CD4-positive, alpha-beta T cell treated with Interleukin-1 beta for 1 hour (primary cell): ENCODE measurements around the gene ZNF462.

ENCODE experiments used
- DNase-seq, 2 donors: peaks; one replicate each; pipeline ENCODE4 v3.0.0-alpha.2; 2020 to 2022

The ZNF462 gene

DNA sequence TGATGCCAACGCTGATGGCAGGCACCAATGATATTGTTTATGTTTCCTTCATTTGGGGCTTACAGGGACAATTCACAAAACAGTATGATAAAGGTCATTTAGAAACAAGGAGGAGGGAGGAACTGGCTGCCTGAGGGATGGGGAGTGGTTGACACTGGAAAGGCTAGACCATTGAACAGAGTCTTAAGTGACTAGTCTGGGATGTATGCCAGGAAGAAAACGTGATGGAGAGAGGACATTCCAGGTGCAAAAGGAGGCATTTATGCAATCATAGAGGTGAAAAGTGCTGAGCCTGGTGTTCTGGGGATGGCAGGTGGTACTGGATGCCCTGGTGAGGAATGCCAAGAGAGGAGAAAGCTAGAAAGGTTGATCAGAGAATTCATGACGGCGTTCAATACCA is 153.4 kb downstream of the ZNF462 start:
- no peak for DNase-seq

DNA sequence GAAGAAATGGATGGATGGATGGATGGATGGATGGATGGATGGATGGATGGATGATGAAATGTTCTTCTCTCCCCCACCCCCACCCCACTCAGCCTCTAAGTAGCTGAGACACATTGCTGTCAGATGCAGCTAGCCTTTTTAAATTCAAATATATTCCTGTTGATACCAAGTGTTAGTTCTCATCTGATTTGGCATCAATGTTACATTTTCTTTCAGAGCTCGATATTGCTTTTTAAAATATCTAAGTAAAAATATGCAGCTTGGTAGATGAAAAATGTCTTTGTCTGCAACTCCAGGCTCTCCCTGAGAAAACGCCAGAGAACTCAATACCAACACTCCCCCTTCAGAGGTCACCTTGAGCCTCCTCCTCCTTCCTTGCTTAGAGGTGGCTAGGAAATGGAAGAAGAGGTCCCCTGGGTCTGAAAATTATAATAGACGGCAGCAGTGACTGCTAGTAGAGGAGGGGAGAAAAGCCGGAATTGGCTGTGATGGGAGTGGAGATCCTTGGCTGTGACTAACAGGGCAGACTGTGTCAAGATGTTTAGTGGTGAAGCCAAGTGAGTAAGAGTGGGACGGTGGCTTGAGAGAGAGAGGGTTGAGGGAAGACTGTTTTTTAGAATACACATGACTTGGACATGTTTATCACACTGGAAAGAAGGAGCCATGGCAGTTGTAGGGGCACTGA is 156.0 kb downstream of the ZNF462 start:
- DNase-seq: no peak

DNA sequence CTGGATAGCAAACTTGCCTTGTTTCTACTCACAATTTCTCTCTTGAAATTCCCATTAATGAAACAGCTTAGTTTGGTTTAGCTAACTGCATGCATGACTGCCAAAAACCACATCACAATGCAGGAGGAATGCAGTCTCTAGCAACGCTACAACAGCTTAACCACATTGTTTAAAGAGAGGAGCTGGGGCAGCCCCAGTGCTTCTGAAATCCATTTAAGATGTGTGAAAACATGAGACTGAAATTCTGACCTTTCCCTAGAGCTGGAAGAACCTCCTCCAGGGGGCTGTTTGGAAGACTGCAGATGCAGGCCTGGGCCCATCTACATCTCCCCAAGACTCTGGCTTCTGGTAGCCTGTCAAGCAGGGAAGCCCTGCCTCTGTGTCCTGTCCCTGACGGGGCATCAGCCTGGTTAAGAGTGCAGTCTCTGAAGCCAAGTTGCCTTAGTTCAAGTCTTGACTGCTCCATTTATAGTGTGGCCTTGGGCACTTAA is 157.1 kb downstream of the ZNF462 start:
- DNase-seq: no peak

DNA sequence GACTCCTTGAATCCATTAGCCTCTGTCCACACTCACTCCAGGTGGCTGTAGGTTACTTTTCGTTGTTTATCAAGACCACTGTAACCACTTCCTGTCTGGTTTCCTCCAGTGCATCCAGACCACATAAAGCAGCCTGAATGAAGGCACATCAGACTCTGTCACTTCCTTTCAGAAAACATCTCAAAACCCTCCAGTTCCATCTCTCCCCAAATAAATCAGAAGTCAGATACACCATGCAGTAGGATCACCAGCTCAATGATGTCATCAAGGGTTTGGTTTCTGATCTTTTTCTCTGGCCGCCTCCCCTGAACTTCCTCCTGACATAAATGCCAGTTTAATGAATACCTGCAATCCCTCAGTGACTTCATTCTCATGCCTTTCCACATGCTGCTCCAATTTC is 161.2 kb downstream of the ZNF462 start:
- DNase-seq: no peak

DNA sequence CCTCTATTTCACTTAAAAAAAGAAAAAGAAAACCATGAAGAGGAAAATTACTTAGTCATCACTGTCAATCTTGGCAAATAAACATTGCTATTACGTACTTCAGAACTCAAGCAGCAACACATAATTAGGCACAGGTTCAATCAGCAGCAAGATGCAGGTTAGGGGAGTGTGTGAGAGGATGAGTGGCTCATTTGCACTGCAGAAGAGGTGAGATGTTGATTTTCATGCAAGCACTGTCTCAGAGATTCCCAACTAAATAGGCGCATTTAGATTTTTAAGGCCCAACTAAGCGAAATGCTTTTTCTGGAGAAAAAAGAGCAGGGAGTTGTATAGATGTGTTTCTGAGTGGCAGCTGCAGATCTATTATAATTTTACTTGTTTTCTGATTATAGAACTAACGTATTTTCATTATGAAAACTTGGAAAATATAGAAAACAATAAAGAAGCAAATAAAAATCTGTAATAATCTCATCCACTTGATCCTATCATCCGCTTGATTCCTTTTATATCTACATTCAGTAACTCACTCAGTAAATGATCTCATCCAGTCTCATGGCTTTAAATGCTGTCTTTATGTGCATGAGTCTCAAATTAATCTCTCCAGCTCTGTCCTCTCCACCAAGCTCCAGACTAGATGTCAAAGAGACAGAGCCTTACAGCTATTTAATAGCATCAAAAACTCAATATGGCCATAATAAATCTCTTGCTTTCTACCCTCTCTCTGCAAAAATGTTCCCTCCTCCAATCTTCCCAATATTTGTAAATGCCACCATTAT is 162.5 kb downstream of the ZNF462 start:
- DNase-seq: no peak

DNA sequence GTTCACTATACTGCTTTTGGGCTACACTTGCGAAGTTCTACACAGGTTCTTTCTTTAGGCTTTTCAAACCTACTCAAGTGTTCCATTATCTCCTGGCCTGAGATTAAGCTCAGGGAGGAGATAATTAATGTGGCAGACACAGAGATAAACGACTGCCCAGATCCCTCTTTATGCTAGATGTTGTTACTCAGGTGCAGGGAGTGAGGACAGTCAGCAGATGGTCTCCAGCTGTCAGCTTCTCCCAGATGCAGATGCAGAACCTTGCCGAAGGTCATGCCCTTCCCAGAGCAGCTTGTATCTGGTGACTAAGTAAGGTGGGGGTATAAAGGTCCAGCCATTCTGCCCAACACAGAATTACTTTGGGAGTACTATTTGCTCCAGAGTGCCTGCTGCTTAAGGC is 166.2 kb downstream of the ZNF462 start:
- no peak for DNase-seq

DNA sequence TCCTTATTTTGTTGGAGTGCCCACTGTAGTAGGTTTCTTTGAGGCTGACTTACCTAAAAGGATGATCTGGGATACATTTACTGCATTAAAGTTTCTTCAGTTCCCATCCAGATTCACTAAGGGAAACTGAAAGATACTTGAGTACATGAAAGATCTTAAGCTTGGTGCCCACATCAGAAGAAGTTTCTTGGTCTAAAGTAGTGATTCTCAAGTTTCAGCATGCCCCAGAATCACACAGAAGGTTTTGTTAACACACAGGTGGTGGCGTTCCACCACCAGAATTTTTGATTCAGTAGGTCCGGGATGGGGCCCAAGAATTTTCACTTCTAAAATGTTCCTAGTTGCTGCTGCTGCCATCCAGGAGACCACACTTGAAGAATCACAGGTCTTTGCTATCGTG is 171.0 kb downstream of the ZNF462 start:
- DNase-seq: no peak

DNA sequence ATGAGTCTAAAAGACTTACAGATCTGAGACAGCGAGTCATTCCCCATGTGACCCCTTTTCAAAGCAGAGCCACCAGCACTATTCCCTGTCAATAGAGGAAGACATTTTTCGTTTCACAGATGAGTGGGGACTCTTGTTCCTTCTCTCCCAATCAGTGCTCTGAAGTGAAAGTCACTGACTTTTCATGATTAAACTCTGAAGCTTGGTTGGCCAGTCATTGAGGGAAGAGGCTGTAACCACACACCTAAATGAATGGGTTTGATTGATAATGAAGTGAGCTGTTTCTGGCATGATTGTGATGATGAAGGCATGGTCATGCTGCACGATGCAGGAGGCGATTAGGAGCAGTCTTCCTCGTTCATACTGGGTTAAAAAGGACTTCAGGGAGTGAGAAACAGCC is 171.9 kb downstream of the ZNF462 start:
- no peak for DNase-seq

DNA sequence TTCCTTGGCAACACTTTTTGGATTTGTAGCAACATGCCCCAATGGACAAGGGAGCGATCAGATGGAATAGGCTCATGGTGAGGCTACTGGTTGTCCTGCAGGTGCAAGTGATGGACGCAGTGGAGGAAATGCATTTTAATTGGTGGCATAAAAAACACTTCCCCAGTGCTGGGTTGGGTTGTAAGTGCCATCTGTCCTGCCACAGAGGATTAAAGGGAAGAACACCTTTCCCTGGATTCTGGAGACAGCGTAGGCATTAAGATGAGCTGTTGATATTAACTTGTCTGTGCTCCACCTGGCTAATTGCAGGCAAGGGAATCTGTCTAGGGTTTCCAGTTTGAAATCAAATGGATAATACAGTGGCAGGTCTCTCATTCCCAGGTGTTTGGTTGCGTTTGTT is 173.4 kb downstream of the ZNF462 start:
- DNase-seq: no peak

DNA sequence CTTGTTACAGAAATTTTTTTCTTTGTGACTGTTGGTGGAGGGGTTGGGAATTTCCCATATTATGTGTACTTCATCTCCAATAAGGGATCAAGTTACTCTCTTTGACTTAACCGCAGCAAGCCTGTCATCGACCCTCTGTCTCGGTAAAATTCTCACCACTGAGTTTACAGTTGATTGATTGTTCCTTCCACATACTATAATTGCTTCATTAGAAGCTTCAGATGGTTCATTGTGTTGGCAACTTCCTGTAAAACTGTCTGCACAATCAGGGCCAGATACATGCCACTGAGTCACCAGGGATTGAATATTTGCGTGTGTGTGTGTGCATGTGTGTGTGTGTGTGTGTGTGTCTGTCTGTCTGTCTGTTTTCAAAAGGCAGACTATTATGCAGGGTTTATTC is 176.6 kb downstream of the ZNF462 start:
- no peak for DNase-seq

DNA sequence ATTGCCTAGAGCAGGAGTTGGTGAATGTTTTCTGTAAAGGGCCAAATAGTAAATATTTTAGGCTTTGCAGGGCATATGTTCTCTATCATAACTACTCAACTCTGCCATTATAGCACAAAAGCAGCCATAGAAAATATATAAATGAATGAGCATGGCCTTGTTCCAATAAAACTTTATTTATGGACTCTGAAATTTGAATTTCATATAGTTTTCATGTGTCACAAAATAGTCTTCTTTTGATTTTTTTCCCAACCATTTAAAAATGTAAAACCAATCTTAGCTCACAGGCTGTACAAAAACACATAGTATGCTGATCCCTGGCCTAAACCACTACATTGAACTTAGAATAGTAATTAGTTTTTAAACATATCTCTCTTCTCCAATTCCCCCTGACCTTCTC is 179.6 kb downstream of the ZNF462 start:
- DNase-seq: no peak

DNA sequence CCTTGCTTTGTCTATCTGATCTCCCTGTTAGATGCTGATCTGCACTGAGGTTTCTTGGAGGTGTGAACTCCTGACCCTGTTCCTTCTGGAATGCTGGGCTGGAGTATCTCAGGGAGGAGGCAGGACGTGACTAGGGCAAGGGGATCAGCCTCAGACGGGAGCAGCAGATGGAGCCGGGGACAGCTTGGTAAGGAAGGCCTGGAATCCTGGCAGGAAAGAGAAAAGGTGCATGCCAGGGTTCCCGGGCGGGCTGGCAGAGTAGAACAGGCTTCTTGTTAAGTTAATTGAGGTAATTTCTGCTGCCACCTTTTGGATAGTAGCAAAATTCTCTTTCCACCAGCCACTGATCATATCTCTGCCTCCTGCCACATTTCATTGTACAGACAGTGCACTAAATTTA is 180.9 kb downstream of the ZNF462 start:
- DNase-seq: no peak

DNA sequence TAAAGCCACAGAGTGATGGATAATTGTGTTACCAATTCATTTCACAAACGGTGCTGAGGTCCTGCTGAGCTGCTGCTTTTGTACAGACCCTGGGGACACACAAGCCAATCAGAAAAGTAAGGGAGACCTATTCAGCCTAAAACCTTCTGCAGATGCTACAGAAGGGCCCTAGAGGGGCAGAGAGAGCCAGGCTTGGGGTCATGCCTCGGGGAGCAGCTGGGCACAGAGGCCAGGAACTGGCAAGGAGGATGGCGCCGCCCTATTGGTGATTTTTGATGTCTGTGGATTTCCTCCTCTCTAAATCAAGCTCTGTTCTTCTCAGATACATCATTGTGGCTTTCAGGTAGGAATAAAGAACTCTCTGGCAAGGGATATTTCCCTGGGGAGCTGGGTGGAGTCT is 181.9 kb downstream of the ZNF462 start:
- DNase-seq: no peak

DNA sequence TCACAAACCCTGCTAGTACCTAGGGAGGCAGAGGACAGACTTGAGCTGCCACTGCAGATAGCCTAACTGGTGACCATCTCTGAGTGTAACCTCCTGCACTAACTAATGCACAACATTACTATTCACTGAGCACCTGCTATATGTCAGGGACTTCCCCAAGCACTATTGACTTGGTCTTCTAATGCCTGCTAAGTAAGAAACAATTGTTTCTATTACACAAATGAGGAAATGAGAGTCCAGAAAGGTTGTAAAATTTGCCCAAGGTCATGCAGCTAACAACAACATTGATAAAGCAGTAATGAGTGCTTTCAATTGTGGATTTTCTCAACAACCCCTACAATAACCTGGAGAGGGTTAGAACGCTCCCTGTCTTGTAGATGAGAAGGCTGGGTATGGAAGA is 183.7 kb downstream of the ZNF462 start:
- no peak for DNase-seq

DNA sequence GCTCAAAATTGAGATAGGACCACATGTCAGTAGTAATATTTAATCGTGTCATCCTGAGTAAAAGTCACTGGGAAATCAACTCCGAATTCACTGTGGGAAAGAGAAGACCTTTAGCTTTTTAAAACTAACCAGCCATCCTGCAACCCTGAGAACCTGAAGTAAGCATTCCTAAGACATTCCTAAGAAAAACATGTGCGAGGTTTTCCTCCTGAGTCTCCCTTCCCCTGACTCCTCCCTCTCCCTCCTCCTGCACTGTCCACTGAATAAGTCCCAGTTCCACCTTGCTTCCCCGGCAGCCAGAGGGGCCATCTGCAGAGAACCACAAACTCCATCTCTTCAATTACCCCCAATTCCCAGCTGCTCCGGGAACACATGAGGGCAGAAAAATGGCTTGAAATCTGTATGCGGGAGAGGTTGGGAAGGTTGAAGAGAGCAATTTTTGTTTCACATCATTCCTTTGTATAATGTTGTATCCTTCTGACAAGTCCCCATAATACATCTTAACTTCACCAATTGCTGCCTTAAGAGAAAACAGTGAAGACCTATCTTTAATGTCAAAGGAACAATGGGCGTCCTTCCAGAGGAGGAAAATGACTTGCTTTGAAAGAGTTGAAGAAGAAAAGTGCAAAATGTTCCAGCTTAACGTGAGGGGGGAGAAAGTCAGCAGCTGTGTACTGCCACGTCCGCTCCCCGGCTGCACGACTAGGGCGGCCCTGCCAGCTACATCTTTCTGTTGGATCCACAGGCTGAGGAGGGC is 186.3 kb downstream of the ZNF462 start:
- no peak for DNase-seq

DNA sequence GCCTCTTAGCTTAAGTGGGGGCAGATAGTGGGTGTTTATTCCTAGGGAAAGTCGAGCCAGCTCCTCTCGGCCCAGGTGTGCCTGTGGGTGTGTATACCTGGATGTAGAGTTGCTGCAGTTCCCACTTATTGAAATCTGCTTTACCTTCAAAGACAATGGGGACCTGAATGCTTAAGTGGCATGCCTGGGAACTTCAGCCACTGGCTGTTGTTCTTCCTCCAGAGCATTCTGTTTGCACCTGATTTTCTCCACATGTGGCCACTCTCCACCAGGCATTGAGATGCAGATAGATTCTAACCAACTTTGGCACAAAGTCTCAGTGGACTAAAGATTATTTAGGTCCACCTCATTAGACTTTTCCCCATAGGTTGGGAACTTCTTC is 186.8 kb downstream of the ZNF462 start:
- no peak for DNase-seq

DNA sequence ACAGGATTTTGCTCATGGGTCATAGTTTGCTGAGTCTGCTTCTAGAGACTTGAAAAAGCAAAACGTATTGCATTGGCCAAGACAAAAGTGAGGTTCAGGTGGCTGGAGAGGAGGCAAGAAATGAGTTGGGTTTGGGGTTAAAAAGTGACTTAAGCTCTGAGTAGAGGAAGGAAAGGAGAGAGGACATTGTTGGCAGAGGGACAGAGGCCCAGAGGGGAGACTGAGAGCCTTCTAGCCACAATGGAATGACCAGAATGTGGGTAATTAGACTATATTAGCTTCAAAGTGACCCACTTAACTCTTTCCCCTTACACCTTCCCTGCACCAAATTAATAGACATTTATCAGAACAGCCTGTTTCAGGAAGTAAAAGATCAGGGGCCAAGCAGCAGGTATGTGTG is 188.4 kb downstream of the ZNF462 start:
- DNase-seq: no peak

DNA sequence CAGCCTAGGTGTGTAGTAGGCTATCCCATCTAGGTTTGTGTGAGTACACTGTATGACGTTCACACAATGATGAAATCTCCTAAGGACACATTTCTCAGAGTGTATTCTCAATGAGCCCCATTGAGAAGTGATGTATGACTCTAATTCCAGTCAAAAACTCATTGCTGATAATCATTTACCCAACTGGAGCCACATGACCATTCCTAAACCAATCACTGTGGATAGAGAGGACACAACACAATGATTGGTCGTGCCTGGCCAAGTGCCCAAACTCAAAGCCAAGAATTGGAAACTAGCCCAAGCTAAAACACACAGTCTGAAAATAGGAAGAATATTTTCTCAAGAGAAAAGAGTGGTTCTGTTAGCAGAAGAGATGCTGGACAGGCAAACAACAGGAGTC is 191.2 kb downstream of the ZNF462 start:
- DNase-seq: no peak

DNA sequence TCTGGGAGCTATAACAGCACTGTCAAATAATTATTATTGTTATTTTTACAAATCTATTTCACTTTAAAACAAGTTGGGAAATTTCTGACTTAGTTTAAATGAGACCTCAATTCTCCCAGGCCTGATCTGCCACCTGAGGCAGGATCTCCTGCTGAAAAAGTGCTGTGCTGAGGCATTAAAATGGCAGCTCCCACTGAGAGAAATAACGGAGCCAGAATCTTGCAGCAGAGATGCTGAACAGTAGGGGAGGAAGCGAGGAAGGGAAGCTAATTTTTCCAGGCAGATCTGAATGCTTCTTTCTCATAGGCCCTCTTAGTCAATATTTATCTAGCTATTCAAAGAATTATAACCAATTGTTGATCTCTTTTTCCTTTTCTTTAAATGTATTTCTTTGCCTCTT is 196.3 kb downstream of the ZNF462 start:
- no peak for DNase-seq

DNA sequence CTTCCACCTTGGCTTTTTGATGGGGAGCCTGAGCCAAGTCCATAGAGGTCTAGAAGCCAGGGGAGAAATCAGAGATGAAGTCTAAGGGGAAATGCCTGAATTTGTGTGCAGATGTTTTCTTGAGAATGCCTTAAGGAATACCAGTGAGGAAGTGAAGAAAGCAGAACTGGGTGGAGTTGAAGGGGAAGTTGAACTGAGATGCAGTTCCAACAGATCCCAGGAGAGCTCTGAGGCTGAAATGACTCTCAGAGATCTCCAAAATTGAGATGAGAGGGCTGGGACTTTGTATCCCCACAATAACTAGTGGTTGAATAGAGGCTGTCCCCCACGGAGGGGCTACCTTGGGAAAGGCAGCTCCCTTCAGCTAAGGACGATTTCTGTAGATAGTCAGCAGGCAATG is 197.1 kb downstream of the ZNF462 start:
- no peak for DNase-seq
